ENCODE data around the gene C17orf114.

Gene C17orf114

DNA sequence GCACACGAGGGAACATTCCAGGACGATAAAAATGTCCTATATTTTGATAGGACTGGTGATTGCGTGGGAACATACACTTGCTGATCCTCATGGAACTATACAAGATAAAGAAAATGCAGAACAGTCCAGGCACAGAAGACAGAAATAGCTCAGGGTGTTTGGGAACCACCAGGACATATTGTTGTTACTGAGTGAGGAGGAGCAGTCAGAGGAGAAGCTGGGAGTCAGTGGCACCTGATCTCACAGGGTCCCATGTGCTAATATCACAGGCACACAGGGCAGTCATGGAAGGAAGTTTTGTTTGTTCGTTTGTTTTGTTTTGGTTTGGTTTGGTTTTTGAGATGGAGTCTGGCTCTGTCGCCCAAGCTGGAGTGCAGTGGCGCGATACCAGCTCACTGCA, 10.6 kb upstream of the C17orf114 start:
- H3K4me3 ChIP-seq (ENCODE audit: control insufficient read depth, low read depth, low read length) = no peak overlapping the region
- TF ChIP-seq, protein P1, sequence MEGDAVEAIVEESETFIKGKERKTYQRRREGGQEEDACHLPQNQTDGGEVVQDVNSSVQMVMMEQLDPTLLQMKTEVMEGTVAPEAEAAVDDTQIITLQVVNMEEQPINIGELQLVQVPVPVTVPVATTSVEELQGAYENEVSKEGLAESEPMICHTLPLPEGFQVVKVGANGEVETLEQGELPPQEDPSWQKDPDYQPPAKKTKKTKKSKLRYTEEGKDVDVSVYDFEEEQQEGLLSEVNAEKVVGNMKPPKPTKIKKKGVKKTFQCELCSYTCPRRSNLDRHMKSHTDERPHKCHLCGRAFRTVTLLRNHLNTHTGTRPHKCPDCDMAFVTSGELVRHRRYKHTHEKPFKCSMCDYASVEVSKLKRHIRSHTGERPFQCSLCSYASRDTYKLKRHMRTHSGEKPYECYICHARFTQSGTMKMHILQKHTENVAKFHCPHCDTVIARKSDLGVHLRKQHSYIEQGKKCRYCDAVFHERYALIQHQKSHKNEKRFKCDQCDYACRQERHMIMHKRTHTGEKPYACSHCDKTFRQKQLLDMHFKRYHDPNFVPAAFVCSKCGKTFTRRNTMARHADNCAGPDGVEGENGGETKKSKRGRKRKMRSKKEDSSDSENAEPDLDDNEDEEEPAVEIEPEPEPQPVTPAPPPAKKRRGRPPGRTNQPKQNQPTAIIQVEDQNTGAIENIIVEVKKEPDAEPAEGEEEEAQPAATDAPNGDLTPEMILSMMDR (conservative IDR thresholded peaks at IDR 0.05; ENCODE audit: control insufficient read depth, insufficient read depth, low read depth, low read length) = no peak
- no peak for DNase-seq (ENCODE audit: low read depth)

GRCh38 chr17:4811471-4811870, 9.3 kb upstream of the C17orf114 start:
- no peak overlapping the region for H3K4me3 ChIP-seq (ENCODE audit: control insufficient read depth, low read depth, low read length)
- no peak for DNase-seq (ENCODE audit: low read depth)
- TF ChIP-seq, protein P1 (conservative IDR thresholded peaks at IDR 0.05; ENCODE audit: control insufficient read depth, insufficient read depth, low read depth, low read length) = no peak

DNA sequence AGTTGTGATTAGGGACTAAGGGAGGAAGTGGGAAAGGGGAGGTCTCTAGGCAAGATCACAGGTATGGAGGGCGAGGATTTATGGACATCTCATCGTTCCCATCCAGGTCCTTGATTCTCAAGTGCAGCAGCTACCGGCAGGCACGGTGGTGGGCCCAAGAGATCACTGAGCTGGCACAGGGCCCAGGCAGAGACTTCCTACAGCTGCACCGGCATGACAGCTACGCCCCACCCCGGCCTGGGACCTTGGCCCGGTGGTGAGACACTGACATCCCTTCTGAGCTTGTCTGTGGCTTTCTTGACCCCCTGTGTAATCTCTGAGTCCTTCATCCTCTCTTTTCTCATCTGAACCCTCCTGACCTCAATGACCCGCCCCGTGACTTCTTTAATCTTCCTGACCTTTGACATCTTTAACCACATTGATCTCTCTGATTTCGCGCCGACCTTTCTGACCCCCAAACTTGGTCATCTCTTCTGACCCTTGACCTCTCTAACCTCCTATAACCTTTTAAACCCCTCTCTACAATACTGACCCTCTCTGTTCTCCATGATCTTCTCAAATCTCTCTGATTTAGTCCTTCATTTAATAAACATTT, 8.7 kb upstream of the C17orf114 start:
- DNase-seq (ENCODE audit: low read depth) = no peak
- H3K4me3 ChIP-seq (ENCODE audit: control insufficient read depth, low read depth, low read length) = no peak overlapping the region
- TF ChIP-seq, protein P1 (conservative IDR thresholded peaks at IDR 0.05; ENCODE audit: control insufficient read depth, insufficient read depth, low read depth, low read length) = no peak

GRCh38 chr17:4808378-4808767, 6.2 kb upstream of the C17orf114 start:
- DNase-seq (ENCODE audit: low read depth) = no peak
- H3K4me3 ChIP-seq (ENCODE audit: control insufficient read depth, low read depth, low read length) = no peak overlapping the region
- TF ChIP-seq, protein P1 (conservative IDR thresholded peaks at IDR 0.05; ENCODE audit: control insufficient read depth, insufficient read depth, low read depth, low read length) = no peak

DNA sequence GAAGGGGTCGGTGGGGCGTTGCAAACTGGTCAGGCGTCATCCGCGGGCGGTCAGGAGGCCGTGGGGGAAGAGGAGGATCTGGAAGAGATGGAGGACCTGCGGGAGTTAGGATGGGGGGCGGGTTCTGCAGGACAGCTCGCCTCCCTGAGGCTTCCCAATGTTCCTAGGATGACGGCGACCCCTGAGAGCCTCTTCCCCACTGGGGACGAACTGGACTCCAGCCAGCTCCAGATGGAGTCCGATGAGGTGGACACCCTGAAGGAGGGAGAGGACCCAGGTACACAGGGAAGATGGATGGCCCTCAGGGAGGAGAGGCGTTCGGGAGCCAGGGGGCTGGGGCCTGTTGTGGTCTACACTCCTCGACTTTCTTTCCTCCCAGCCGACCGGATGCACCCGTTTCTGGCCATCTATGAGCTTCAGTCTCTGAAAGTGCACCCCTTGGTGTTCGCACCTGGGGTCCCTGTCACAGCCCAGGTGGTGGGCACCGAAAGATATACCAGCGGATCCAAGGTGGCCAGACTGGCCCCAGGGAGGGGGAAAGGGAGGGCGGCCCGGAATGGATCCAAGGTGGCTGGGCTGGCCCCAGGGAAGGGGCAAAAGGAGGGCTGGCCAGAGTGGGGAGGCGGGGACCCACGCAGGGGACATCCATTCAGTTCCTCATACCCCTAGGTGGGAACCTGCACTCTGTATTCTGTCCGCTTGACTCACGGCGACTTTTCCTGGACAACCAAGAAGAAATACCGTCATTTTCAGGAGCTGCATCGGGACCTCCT, 5.7 kb upstream of the C17orf114 start:
- DNase-seq (ENCODE audit: low read depth) = no peak
- TF ChIP-seq, protein P1 (conservative IDR thresholded peaks at IDR 0.05; ENCODE audit: control insufficient read depth, insufficient read depth, low read depth, low read length) = no peak

DNA sequence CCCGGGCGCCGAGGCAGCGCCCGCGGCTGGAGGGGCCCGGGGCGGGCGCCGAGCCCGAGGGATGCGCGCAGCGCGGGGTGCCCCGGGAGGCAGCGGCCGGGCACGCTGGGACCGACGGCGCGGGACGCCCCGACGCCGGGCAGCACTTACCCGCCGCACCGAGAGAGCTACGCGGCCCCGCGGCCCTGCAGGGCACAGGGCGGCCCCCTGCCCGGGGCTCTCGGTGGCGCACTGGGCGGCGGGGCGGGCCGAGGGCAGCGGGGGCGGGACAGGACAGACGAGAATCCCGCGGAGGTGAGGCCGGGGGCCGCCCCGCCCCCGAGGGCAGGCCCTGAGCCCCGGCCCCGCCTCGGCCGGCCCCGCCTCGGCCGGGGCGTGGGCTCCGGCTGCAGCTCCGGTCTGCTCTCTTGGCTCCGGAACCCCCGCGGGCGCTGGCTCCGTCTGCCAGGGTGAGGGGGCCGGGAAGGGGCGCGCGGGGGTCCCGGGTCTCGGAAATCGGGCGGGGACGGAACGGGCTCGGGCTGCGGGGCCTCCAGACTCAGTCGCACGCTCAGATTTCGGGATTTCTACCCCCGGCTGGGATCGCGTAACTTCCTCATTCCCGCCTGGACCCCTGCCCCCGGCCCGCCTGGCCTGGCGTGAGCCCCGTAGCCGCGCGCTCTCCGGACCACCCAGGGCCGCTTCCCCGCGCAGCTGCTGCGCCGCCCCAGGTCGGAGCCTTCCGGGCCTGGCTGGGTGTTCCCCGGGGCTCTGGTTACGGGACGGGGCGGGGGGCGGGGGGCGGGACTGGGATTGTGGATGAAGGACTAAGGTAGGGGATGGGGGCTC, 4.9 kb upstream of the C17orf114 start, which contains the start of gene PLD2:
Gene PLD2 (plus strand): TSS at position 376 of the 828 bp plus-strand sequence. CDS start 621 bp downstream, outside the sequence.
- TF ChIP-seq, protein P1 (conservative IDR thresholded peaks at IDR 0.05; ENCODE audit: control insufficient read depth, insufficient read depth, low read depth, low read length) = no peak
- H3K4me3 ChIP-seq (ENCODE audit: control insufficient read depth, low read depth, low read length) = peak within 1 kb of the TSS; percentile 69
- peak; percentile 63 for DNase-seq (ENCODE audit: low read depth)

More for the DNA sequence above, 5.7 kb upstream of the C17orf114 start:
- H3K4me3 ChIP-seq (ENCODE audit: control insufficient read depth, low read depth, low read length) = peak overlapping the region; percentile 65
